ENCODE data around the gene SRSF3. TPM values are rescaled to one million over a fixed set of nuclear protein-coding genes. Genes with fewer than 3 reads are reported as not detected.

SRSF3 gene
- polyA plus RNA-seq, 2 of the 4 experiments (the other 2 are of a cell fraction), result 629 to 652 TPM

DNA sequence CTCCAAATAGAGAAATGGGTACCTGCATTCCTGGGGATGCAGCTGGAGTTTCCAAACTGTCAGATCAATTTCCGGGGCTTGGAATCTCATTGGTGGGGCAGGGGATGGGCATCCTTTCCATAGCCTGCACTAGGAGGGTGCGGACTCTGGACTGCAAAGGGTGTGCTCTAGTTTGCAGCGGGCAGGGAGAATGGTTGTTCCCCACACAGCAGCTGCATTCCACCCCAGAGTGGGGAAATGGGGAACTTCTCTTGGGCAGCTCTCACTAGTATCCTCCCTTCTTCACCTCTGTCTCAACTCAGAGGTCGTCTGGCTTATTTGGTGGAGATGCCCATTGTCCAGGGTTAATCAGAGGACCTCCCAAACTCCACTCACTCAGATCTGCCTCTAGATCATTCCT, 49.8 kb downstream of the SRSF3 start:
- ChIA-PET CTCF (interaction anchor here (0.5 to 4.1 kb wide), 11 partner anchors 13 to 374 kb away, joined by 3 to 16 read pairs (median 4); no protein-coding TSS in a partner anchor), POLR2A (interaction anchor here (1.0 to 3.8 kb wide), 2 partner anchors 19 to 34 kb away, joined by 5 to 35 read pairs; partner anchors contain the start of gene CDKN1A)
- Histone ChIP-seq H3K27ac (peak overlapping the region; percentile 91 to 99), H3K4me1 (peaks cover 44% of the 10 kb centered on the region), H3K9me3 (no peaks in the 10 kb centered on the region), H3K4me3 (no peak overlapping the region), H3K4me2 (peak overlapping the region; percentile 74)
- TF ChIP-seq RNF2 (IDR thresholded peaks at IDR 0.05; ENCODE audit: borderline replicate concordance, low read depth), result no peak
- TF ChIP-seq FOSB (CRISPR knock-in tag; IDR thresholded peaks at IDR 0.05), result no peak
- TF ChIP-seq MYC (IDR thresholded peaks at IDR 0.05; ENCODE audit: borderline replicate concordance, low read length), result no peak
- TF ChIP-seq ESRRA (IDR thresholded peaks at IDR 0.05; ENCODE audit: borderline replicate concordance, low read length), result no peak
- TF ChIP-seq PHF8 (IDR thresholded peaks at IDR 0.05; ENCODE audit: borderline replicate concordance, low read depth), result no peak
- TF ChIP-seq POLR2AphosphoS2 (conservative IDR thresholded peaks at IDR 0.05; ENCODE audit: low read length), result no peak
- TF ChIP-seq ZC3H11A (IDR thresholded peaks at IDR 0.05), result no peak
- TF ChIP-seq JUN (IDR thresholded peaks at IDR 0.05), result no peak
- TF ChIP-seq MAZ (IDR thresholded peaks at IDR 0.05; ENCODE audit: borderline replicate concordance, low read depth, low read length), result no peak
- TF ChIP-seq NFE2L2 (conservative IDR thresholded peaks at IDR 0.05; ENCODE audit: low read length), result no peak
- TF ChIP-seq, protein P1, sequence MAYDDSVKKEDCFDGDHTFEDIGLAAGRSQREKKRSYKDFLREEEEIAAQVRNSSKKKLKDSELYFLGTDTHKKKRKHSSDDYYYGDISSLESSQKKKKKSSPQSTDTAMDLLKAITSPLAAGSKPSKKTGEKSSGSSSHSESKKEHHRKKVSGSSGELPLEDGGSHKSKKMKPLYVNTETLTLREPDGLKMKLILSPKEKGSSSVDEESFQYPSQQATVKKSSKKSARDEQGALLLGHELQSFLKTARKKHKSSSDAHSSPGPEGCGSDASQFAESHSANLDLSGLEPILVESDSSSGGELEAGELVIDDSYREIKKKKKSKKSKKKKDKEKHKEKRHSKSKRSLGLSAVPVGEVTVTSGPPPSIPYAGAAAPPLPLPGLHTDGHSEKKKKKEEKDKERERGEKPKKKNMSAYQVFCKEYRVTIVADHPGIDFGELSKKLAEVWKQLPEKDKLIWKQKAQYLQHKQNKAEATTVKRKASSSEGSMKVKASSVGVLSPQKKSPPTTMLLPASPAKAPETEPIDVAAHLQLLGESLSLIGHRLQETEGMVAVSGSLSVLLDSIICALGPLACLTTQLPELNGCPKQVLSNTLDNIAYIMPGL (CRISPR knock-in tag; IDR thresholded peaks at IDR 0.05; ENCODE audit: borderline replicate concordance), result no peak
- TF ChIP-seq KDM5A (IDR thresholded peaks at IDR 0.05), result no peak
- no peak for TF ChIP-seq ZNF302 (CRISPR knock-in tag; IDR thresholded peaks at IDR 0.05)
- no peak for FAIRE-seq
- 87% methylated on average over 4 of the region's 4 CpGs for WGBS (ENCODE audit: missing lambda C conversion rate)
- no peak for DNase-seq (ENCODE audit: low read depth in 1 of 2, low spot score in 1 of 2)
- peak; percentile 20 to 41; a peak in 1 of 6 replicates for ATAC-seq

GRCh38 chr6:36649086-36649485, 54.9 kb downstream of the SRSF3 start:
- CTCF ChIA-PET, result interaction anchor here (0.8 kb wide), 1 partner anchor 26 kb away, joined by 3 read pairs; no protein-coding TSS in a partner anchor
- H3K4me3 ChIP-seq, result no peak overlapping the region
- TF ChIP-seq GATA3 (IDR thresholded peaks at IDR 0.05; ENCODE audit: borderline replicate concordance) (no peak), KDM5A (IDR thresholded peaks at IDR 0.05) (no peak), ATOH8 (CRISPR knock-in tag; IDR thresholded peaks at IDR 0.05; ENCODE audit: low read depth) (no peak)
- H3K4me1 ChIP-seq, result peaks cover 16% of the 10 kb centered on the region
- POLR2A ChIA-PET, result no interaction called here
- no peak for FAIRE-seq
- DNase-seq (ENCODE audit: low read depth in 1 of 2, low spot score in 1 of 2), result no peak
- no peak for ATAC-seq
- 0 out of 6 replicates have a peak overlapping the region, but pooled peaks of 1 of the 2 experiments have one; percentile 24 for H3K27ac ChIP-seq
- 83% methylated on average over 3 of the region's 3 CpGs for WGBS (ENCODE audit: missing lambda C conversion rate)
- no peaks in the 10 kb centered on the region for H3K9me3 ChIP-seq
- H3K4me2 ChIP-seq, result no peak overlapping the region

GRCh38 chr6:36649701-36650484, 55.7 kb downstream of the SRSF3 start:
- FAIRE-seq (no peak), DNase-seq (ENCODE audit: low read depth in 1 of 2, low spot score in 1 of 2) (no peak), ATAC-seq (no peak)
- Histone ChIP-seq H3K4me2 (no peak overlapping the region), H3K4me3 (no peak overlapping the region), H3K27ac (peak overlapping the region in 1 of 2 experiments; percentile 56; a peak in 3 of 6 replicates), H3K4me1 (peaks cover 7% of the 10 kb centered on the region), H3K9me3 (no peaks in the 10 kb centered on the region)
- ChIA-PET POLR2A (no interaction called here), CTCF (no interaction called here)
- 71% methylated on average over 13 of the region's 13 CpGs for WGBS (ENCODE audit: missing lambda C conversion rate)
- no peak for TF ChIP-seq JUNB (IDR thresholded peaks at IDR 0.05)
- TF ChIP-seq FOSB (CRISPR knock-in tag; IDR thresholded peaks at IDR 0.05), result no peak
- no peak for TF ChIP-seq RNF2 (IDR thresholded peaks at IDR 0.05; ENCODE audit: borderline replicate concordance, low read depth)
- no peak for TF ChIP-seq MAZ (IDR thresholded peaks at IDR 0.05; ENCODE audit: borderline replicate concordance, low read depth, low read length)
- no peak for TF ChIP-seq EHMT2 (IDR thresholded peaks at IDR 0.05; ENCODE audit: low read depth)
- TF ChIP-seq, protein P2, sequence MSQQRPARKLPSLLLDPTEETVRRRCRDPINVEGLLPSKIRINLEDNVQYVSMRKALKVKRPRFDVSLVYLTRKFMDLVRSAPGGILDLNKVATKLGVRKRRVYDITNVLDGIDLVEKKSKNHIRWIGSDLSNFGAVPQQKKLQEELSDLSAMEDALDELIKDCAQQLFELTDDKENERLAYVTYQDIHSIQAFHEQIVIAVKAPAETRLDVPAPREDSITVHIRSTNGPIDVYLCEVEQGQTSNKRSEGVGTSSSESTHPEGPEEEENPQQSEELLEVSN (IDR thresholded peaks at IDR 0.05; ENCODE audit: borderline replicate concordance, low read depth), result no peak
- no peak for TF ChIP-seq CBX2 (IDR thresholded peaks at IDR 0.05; ENCODE audit: borderline replicate concordance, low read depth)
- TF ChIP-seq SMC3 (IDR thresholded peaks at IDR 0.05), result no peak
- no peak for TF ChIP-seq TP53 (CRISPR knock-in tag; IDR thresholded peaks at IDR 0.05)
- TF ChIP-seq FOSL2 (IDR thresholded peaks at IDR 0.05), result no peak
- TF ChIP-seq FOSL2 (CRISPR knock-in tag; IDR thresholded peaks at IDR 0.05), result no peak
- TF ChIP-seq TFCP2L1 (CRISPR knock-in tag; IDR thresholded peaks at IDR 0.05), result no peak
- TF ChIP-seq POLR2A (IDR thresholded peaks at IDR 0.05; ENCODE audit: low read length), result no peak
- TF ChIP-seq, protein P3, sequence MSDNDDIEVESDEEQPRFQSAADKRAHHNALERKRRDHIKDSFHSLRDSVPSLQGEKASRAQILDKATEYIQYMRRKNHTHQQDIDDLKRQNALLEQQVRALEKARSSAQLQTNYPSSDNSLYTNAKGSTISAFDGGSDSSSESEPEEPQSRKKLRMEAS (IDR thresholded peaks at IDR 0.05), result no peak
- TF ChIP-seq USF2 (IDR thresholded peaks at IDR 0.05), result no peak
- TF ChIP-seq HEYL (CRISPR knock-in tag; IDR thresholded peaks at IDR 0.05), result no peak
- TF ChIP-seq KDM1A (IDR thresholded peaks at IDR 0.05; ENCODE audit: low read depth), result no peak
- TF ChIP-seq ZSCAN20 (CRISPR knock-in tag; IDR thresholded peaks at IDR 0.05), result no peak
- no peak for TF ChIP-seq ZC3H11A (IDR thresholded peaks at IDR 0.05)
- no peak for TF ChIP-seq EP300 (IDR thresholded peaks at IDR 0.05)

All from A549 (cell line).